ENCODE data around the gene FOXF2. TPM values are rescaled to one million over a fixed set of nuclear protein-coding genes. Genes with fewer than 3 reads are reported as not detected.
A peak's percentile ranks its signal among the peaks of the same experiment; 100 is the strongest.

FOXF2 gene
- total and polyA plus RNA-seq, 7 experiments from 2014 or later: not detected

DNA sequence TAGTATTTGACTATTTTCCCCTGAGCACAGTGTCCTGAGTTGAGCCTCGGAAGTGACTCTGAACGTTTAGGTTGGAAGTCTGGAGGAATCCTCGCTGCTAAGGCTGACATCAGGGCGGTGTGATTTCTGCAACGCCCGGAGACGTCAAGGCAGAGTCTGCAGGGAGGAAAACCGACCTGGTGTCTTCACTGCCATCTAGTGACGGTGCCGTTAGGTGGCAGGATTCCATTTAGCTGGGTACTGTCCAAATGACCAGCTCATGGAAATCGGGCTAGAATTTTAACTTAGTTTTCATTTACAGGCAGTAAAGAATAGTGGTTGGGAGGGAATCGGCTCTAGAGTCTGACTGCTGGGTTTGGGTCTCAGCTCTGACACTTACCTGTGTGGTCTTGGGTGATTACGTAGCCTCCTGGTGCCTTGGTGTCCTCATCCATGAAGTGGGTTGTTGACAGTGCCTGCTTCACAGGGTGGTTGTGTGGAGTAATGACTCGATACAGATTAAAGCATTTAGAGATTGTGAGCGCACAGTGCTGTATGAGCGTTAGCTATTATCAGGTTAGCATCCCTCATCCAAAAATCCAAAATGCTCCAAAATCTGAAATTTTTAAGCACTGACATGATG is 35.0 kb downstream of the FOXF2 start:
- Histone ChIP-seq H3K4me3 (ENCODE audit: low read length) (no peak overlapping the region), H3K36me3 (ENCODE audit: control insufficient read depth in 2 of 3, insufficient read depth in 3 of 3, low read length in 3 of 3) (no peaks in the 10 kb centered on the region), H3K4me1 (ENCODE audit: control insufficient read depth in 2 of 2, insufficient read depth in 2 of 2, low read length in 2 of 2) (no peaks in the 10 kb centered on the region), H3K27me3 (ENCODE audit: control insufficient read depth in 2 of 2, insufficient read depth in 2 of 2, low read length in 2 of 2) (no peaks in the 10 kb centered on the region), H3K27ac (ENCODE audit: low read depth, low read length) (no peak overlapping the region), H3K9me3 (ENCODE audit: control insufficient read depth in 2 of 3, low read length in 3 of 3) (no peaks in the 10 kb centered on the region)
- peak overlapping the region in 1 of 10 donors; percentile 51 for H3K4me3 Mint-ChIP-seq
- H3K27ac Mint-ChIP-seq: peak overlapping the region in 1 of 9 donors; percentile 78
- peaks cover 16 to 52% (median 46%) of the 10 kb centered on the region in 5 donors for H3K27me3 Mint-ChIP-seq
- ChIA-PET POLR2A (no interaction called here), CTCF (interaction anchor here (0.6 kb wide), 1 partner anchor 814 kb away, joined by 3 read pairs; no protein-coding TSS in a partner anchor)
- peaks cover 0 to 7% (median 3%) of the 10 kb centered on the region in 7 donors for H3K4me1 Mint-ChIP-seq
- H3K9me3 Mint-ChIP-seq: peaks cover 0 to 15% (median 7%) of the 10 kb centered on the region in 11 donors
- intact Hi-C loops (cut with micrococcal nuclease): no loop called here
- DNase-seq (no peak), ATAC-seq (peak; percentile 61)
- peaks cover 0 to 5% (median 0%) of the 10 kb centered on the region in 5 donors for H3K36me3 Mint-ChIP-seq

DNA sequence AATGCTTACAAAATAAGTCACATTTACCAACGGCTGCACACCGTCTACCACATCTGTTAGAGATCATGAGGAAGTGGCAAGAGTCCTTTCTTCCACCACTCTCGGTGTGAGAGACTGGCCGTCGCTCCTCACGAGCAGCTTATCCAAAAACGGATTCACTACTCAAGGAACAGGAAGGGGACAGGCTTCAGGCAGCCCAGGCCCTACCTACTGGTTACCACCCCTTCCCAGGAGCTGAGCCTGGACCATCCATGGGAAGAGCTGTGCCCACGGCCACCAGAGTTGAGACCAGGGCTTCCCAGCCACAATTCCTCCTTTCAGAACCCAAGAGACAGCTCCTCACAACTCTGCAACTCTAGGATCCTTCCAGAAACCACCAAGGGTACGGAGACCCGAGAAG is 37.0 kb downstream of the FOXF2 start:
- Histone ChIP-seq H3K27me3 (ENCODE audit: control insufficient read depth in 2 of 2, insufficient read depth in 2 of 2, low read length in 2 of 2) (no peaks in the 10 kb centered on the region), H3K4me1 (ENCODE audit: control insufficient read depth in 2 of 2, insufficient read depth in 2 of 2, low read length in 2 of 2) (no peaks in the 10 kb centered on the region), H3K27ac (ENCODE audit: low read depth, low read length) (no peak overlapping the region), H3K4me3 (ENCODE audit: low read length) (no peak overlapping the region), H3K36me3 (ENCODE audit: control insufficient read depth in 2 of 3, insufficient read depth in 3 of 3, low read length in 3 of 3) (no peaks in the 10 kb centered on the region), H3K9me3 (ENCODE audit: control insufficient read depth in 2 of 3, low read length in 3 of 3) (no peaks in the 10 kb centered on the region)
- ATAC-seq (no peak), DNase-seq (no peak)
- CTCF ChIA-PET: interaction anchor here (0.7 kb wide), 1 partner anchor 677 kb away, joined by 3 read pairs; no protein-coding TSS in a partner anchor
- Mint-ChIP-seq H3K27me3 (peaks cover 13 to 42% (median 39%) of the 10 kb centered on the region in 5 donors), H3K9me3 (peaks cover 0 to 2% (median 0%) of the 10 kb centered on the region in 11 donors), H3K4me3 (no peak overlapping the region), H3K4me1 (peaks cover 0 to 7% (median 3%) of the 10 kb centered on the region in 7 donors), H3K36me3 (no peaks in the 10 kb centered on the region), H3K27ac (no peak overlapping the region)
- intact Hi-C loops (cut with micrococcal nuclease): no loop called here
- POLR2A ChIA-PET: no interaction called here

DNA sequence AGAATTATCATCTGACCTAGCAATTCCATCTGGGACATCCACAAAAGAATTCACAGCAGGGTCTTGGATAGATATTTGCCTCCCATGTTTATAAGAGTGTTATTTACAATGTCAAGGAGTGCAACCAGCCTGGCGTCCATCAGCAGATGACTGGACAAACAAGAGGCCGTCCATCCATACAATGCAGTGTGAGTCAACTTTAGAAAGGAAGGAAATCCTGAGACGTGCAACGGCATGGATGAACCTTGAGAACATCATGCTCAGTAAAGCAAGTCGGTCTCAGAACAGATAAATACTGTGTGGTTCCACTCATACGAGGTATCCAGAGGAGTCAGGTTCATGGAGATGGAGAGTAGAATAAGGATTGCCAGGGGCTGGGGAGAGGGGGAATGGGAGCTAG is 46.4 kb downstream of the FOXF2 start:
- no peaks in the 10 kb centered on the region for H3K9me3 ChIP-seq (ENCODE audit: control insufficient read depth in 2 of 3, low read length in 3 of 3)
- no peaks in the 10 kb centered on the region for H3K4me1 ChIP-seq (ENCODE audit: control insufficient read depth in 2 of 2, insufficient read depth in 2 of 2, low read length in 2 of 2)
- intact Hi-C loops (cut with micrococcal nuclease): loop anchor here (1.0 to 5.0 kb wide), 4 partner anchors 639 to 1249 kb away; no protein-coding TSS in a partner anchor
- no peaks in the 10 kb centered on the region for H3K36me3 Mint-ChIP-seq
- peaks cover 0 to 1% (median 0%) of the 10 kb centered on the region in 11 donors for H3K9me3 Mint-ChIP-seq
- POLR2A ChIA-PET: no interaction called here
- no peak overlapping the region for H3K27ac ChIP-seq (ENCODE audit: low read depth, low read length)
- peaks cover 0 to 5% (median 0%) of the 10 kb centered on the region in 7 donors for H3K4me1 Mint-ChIP-seq
- ATAC-seq (no peak), DNase-seq (no peak)
- CTCF ChIA-PET: no interaction called here
- no peaks in the 10 kb centered on the region for H3K36me3 ChIP-seq (ENCODE audit: control insufficient read depth in 2 of 3, insufficient read depth in 3 of 3, low read length in 3 of 3)
- H3K27me3 Mint-ChIP-seq: peaks cover 37 to 59% (median 46%) of the 10 kb centered on the region in 5 donors
- H3K27me3 ChIP-seq (ENCODE audit: control insufficient read depth in 2 of 2, insufficient read depth in 2 of 2, low read length in 2 of 2): no peaks in the 10 kb centered on the region
- no peak overlapping the region for H3K4me3 ChIP-seq (ENCODE audit: low read length)
- H3K27ac Mint-ChIP-seq: no peak overlapping the region
- no peak overlapping the region for H3K4me3 Mint-ChIP-seq

DNA sequence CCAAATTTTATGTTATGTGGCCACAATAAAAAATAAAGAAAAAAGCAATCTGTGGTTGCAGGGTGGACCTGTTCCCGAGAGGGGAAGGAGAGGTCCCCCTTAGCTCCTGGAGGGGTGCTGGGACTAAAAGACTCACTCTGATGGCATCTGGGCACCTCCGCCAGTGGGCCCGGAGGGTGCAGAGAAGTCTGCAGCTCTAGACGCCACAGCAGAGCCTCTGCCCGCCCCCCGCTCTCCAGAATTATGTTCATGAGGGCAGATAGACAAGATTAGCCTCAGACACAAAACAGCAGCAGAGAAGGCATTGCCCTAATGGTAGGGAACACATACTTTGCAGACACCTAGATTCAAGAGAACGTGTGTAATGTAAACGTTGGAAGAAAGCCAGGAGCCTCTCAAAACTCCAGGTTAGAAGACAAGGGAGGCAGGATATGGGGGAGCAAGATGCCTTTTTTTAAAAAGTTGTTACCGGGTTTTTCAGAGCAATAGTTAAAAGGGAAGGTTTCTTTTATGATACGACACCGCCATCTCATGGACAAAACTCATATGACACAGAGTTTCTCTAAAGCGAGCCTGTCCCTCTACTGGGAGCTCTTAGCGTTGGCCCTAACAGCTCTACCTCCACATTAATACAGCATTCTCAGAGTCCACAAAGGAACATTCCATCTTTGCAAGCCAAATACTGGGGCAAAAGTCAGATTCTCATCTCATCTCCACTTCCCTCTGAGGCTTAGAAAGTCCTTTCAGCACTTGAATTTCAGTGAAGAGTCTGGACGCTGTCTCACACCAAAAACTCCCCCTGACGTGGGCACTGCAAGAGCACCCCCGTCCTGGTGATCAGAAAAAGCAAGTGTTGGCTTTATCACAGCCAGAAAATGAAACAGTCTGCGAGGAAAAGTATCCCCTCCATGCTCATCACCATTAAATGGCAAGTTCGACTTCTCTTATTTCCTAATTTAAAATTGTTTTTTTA is 47.2 kb downstream of the FOXF2 start:
- H3K27ac ChIP-seq (ENCODE audit: low read depth, low read length): no peak overlapping the region
- no peak overlapping the region for H3K27ac Mint-ChIP-seq
- H3K9me3 ChIP-seq (ENCODE audit: control insufficient read depth in 2 of 3, low read length in 3 of 3): no peaks in the 10 kb centered on the region
- POLR2A ChIA-PET: no interaction called here
- no peaks in the 10 kb centered on the region for H3K36me3 Mint-ChIP-seq
- no peaks in the 10 kb centered on the region for H3K27me3 ChIP-seq (ENCODE audit: control insufficient read depth in 2 of 2, insufficient read depth in 2 of 2, low read length in 2 of 2)
- DNase-seq (peak in 8 of 9 donors; percentile 24 to 66 (median 56)), ATAC-seq (peak; percentile 83)
- peaks cover 0 to 1% (median 0%) of the 10 kb centered on the region in 11 donors for H3K9me3 Mint-ChIP-seq
- intact Hi-C loops (cut with micrococcal nuclease): loop anchor here (1.0 to 5.0 kb wide), 4 partner anchors 639 to 1249 kb away; no protein-coding TSS in a partner anchor
- CTCF ChIA-PET: interaction anchor here (0.7 to 1.0 kb wide), 4 partner anchors 9 to 859 kb away, joined by 3 to 5 read pairs (median 4); no protein-coding TSS in a partner anchor
- no peak overlapping the region for H3K4me3 Mint-ChIP-seq
- no peaks in the 10 kb centered on the region for H3K36me3 ChIP-seq (ENCODE audit: control insufficient read depth in 2 of 3, insufficient read depth in 3 of 3, low read length in 3 of 3)
- H3K4me1 ChIP-seq (ENCODE audit: control insufficient read depth in 2 of 2, insufficient read depth in 2 of 2, low read length in 2 of 2): no peaks in the 10 kb centered on the region
- peaks cover 0 to 5% (median 0%) of the 10 kb centered on the region in 7 donors for H3K4me1 Mint-ChIP-seq
- H3K27me3 Mint-ChIP-seq: peaks cover 34 to 59% (median 47%) of the 10 kb centered on the region in 5 donors
- H3K4me3 ChIP-seq (ENCODE audit: low read length): no peak overlapping the region

DNA sequence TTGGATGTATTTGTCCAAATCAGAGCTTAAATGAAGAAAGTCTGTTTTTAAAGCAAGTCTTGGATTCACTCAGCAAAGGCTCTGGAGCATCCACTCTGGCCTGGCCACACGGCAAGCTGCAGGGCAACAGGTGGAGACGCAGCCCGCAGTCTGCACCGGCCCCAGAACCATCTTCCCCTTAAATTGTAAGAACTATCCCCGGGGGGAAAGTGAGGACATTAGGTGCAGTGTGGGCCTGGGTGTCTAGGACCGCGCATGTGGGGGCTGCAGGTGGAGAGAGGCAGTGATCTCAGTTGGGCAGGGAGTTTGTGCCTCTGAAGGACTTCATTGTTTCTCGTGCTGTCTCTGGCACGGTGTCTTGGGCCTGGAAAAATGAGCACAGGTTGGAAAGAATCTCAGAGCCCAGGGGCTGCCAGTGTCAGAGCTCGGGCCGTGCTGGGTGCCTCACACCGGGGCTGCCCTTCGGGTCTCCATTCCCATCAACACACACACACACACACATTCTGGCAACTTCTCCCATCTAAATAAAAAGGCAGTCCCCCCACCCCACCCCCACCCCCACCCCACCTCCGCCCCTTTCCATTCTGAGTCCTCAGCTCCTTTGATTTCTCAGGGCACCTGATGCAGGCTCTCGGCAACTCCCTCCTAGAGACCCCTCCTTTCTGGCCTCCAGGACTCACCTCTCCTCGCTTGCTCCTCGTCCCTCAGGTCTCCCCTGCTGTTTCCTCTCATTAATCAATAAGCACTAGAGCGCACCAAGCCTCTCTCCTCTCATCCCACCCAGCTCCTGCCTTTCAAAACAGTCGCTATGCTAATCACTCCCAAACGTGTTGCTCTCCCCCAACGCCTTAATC is 48.4 kb downstream of the FOXF2 start:
- intact Hi-C loops (cut with micrococcal nuclease): loop anchor here in 1 of 2 donors (2.0 to 5.0 kb wide), 2 partner anchors 845 to 1250 kb away; no protein-coding TSS in a partner anchor
- POLR2A ChIA-PET: no interaction called here

DNA sequence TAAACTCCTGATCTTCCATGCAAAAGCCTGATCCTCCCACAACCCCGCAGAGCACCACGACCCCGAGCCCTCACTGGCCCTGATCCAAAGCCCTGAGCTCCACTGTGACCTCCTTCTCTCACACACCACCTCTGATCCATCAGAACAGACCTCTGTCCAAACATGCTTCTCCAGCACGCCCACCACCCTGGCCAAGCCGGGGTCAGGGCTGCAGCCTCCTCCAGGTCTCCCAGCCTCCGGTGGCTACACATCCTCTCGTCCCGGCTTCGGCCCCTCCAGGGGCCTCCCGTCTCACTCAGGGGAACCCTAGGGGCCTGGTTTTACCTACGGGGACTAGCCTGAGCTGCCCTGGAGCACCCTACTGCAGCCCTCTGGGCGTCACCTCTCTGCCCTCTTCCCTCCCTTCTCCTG is 49.1 kb downstream of the FOXF2 start:
- ChIA-PET CTCF (interaction anchor here (0.6 kb wide), 1 partner anchor 124 kb away, joined by 4 read pairs; no protein-coding TSS in a partner anchor), POLR2A (no interaction called here)
- no peaks in the 10 kb centered on the region for H3K9me3 ChIP-seq (ENCODE audit: control insufficient read depth in 2 of 3, low read length in 3 of 3)
- Mint-ChIP-seq H3K4me1 (peaks cover 0 to 5% (median 0%) of the 10 kb centered on the region in 7 donors), H3K27ac (no peak overlapping the region), H3K9me3 (peaks cover 0 to 5% (median 0%) of the 10 kb centered on the region in 11 donors), H3K4me3 (no peak overlapping the region), H3K27me3 (peaks cover 36 to 56% (median 47%) of the 10 kb centered on the region in 5 donors), H3K36me3 (no peaks in the 10 kb centered on the region)
- intact Hi-C loops (cut with micrococcal nuclease): loop anchor here in 1 of 2 donors (5.0 kb wide), 1 partner anchor 1251 kb away; no protein-coding TSS in a partner anchor
- H3K4me1 ChIP-seq (ENCODE audit: control insufficient read depth in 2 of 2, insufficient read depth in 2 of 2, low read length in 2 of 2): no peaks in the 10 kb centered on the region
- H3K4me3 ChIP-seq (ENCODE audit: low read length): no peak overlapping the region
- no peak for ATAC-seq
- no peaks in the 10 kb centered on the region for H3K36me3 ChIP-seq (ENCODE audit: control insufficient read depth in 2 of 3, insufficient read depth in 3 of 3, low read length in 3 of 3)
- no peak for DNase-seq
- H3K27ac ChIP-seq (ENCODE audit: low read depth, low read length): no peak overlapping the region
- H3K27me3 ChIP-seq (ENCODE audit: control insufficient read depth in 2 of 2, insufficient read depth in 2 of 2, low read length in 2 of 2): no peaks in the 10 kb centered on the region

More for the DNA sequence above, 48.4 kb downstream of the FOXF2 start:
- Histone ChIP-seq H3K4me3 (ENCODE audit: low read length) (no peak overlapping the region), H3K9me3 (ENCODE audit: control insufficient read depth in 2 of 3, low read length in 3 of 3) (no peaks in the 10 kb centered on the region), H3K36me3 (ENCODE audit: control insufficient read depth in 2 of 3, insufficient read depth in 3 of 3, low read length in 3 of 3) (no peaks in the 10 kb centered on the region), H3K27ac (ENCODE audit: low read depth, low read length) (no peak overlapping the region), H3K4me1 (ENCODE audit: control insufficient read depth in 2 of 2, insufficient read depth in 2 of 2, low read length in 2 of 2) (no peaks in the 10 kb centered on the region), H3K27me3 (ENCODE audit: control insufficient read depth in 2 of 2, insufficient read depth in 2 of 2, low read length in 2 of 2) (no peaks in the 10 kb centered on the region)
- ATAC-seq: no peak
- H3K36me3 Mint-ChIP-seq: no peaks in the 10 kb centered on the region
- H3K4me1 Mint-ChIP-seq: peaks cover 0 to 5% (median 0%) of the 10 kb centered on the region in 7 donors
- no peak for DNase-seq
- CTCF ChIA-PET: no interaction called here
- peaks cover 0 to 5% (median 0%) of the 10 kb centered on the region in 11 donors for H3K9me3 Mint-ChIP-seq
- peaks cover 34 to 59% (median 52%) of the 10 kb centered on the region in 5 donors for H3K27me3 Mint-ChIP-seq
- no peak overlapping the region for H3K4me3 Mint-ChIP-seq
- no peak overlapping the region for H3K27ac Mint-ChIP-seq

Measured in naive thymus-derived CD4-positive, alpha-beta T cell (primary cell).